GM13977 (cell line): ENCODE results near the gene KRTAP17-1.
"Not testable (repeated sequence)": the region's sequence is repeated elsewhere in the genome, so short reads cannot be mapped to it uniquely, and the experiment has no call there.

Experiments
- DNase-seq: peaks from one replicate; pipeline ENCODE4 v3.0.0; 2012; ENCODE audit warnings: low spot score
- in situ Hi-C: fragments of 300-500 bp; cut with MboI; formaldehyde crosslinking; loops from one replicate; pipeline ENCODE4 v1.12.0; 2022; ENCODE audit warnings: low sequenced_read_pairs, low pct_unique_long_range_greater_than_20kb, mixed read lengths, inconsistent platforms; ENCODE audit not compliant: unreplicated experiment
- TF ChIP-seq, protein P1 (sequence below): IDR thresholded peaks from 2 replicates; pipeline ENCODE4 v1.5.1; 2012; ENCODE audit warnings: mild to moderate bottlenecking, control low read depth; ENCODE audit not compliant: insufficient read depth; ENCODE audit errors: extremely low read depth, missing control alignments

KRTAP17-1 gene

GRCh38 chr17:41347869-41348760 lies 32.6 kb upstream of the KRTAP17-1 start:
- in situ Hi-C loops: no loop called here
- TF ChIP-seq, protein P1, sequence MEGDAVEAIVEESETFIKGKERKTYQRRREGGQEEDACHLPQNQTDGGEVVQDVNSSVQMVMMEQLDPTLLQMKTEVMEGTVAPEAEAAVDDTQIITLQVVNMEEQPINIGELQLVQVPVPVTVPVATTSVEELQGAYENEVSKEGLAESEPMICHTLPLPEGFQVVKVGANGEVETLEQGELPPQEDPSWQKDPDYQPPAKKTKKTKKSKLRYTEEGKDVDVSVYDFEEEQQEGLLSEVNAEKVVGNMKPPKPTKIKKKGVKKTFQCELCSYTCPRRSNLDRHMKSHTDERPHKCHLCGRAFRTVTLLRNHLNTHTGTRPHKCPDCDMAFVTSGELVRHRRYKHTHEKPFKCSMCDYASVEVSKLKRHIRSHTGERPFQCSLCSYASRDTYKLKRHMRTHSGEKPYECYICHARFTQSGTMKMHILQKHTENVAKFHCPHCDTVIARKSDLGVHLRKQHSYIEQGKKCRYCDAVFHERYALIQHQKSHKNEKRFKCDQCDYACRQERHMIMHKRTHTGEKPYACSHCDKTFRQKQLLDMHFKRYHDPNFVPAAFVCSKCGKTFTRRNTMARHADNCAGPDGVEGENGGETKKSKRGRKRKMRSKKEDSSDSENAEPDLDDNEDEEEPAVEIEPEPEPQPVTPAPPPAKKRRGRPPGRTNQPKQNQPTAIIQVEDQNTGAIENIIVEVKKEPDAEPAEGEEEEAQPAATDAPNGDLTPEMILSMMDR: no peak

DNA sequence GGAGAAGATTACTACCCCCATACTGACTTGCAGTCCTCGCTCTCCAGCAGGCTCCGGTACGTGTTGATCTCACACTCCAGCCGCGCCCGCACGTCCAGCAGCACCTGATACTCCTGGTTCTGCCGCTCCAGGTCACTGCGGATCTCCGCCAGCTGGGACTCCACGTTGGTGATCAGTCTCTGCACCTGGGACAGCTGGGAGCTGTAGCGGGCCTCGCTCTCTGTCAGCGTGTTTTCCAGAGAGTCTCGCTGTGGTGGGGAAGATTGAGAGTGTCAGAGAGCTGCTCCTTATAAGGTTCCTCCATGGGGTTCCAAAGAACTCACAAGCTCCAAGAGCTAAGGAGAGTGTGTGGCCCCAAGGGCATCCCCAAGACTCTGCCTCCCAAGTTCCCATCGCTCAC lies 30.9 kb upstream of the KRTAP17-1 start:
- in situ Hi-C loops, DNase-seq: not testable (repeated sequence)

More at GRCh38 chr17:41347869-41348760, 32.6 kb upstream of the KRTAP17-1 start:
- no peak for DNase-seq

- in situ Hi-C loops: no loop called here
These were observed 30.5 kb upstream of the KRTAP17-1 start for GRCh38 chr17:41345992-41346391.

DNA sequence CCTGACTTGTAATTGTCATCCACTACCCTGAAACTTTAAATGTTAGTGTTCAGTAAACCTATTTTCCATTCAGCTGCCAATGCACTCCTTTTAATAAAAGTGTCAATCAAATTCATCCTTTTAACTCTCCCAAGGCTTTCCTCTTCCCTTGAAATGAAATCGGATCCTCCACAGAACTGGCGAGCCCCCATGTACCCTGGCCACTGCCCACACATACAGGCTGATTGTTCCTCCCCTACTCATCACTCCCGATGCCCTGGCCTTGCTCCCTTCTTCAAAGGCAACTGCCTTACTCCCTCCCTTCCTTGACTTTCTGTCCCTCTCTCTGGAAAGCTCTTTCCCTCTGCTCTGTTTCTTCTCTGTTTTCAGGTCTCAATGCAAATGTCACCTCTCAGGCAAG lies 27.5 kb upstream of the KRTAP17-1 start:
- no peak for DNase-seq
- TF ChIP-seq, protein P1: no peak
- in situ Hi-C loops: no loop called here

More at GRCh38 chr17:41345992-41346391, 30.5 kb upstream of the KRTAP17-1 start:
- DNase-seq: no peak
- TF ChIP-seq, protein P1: no peak

- TF ChIP-seq, protein P1: no peak
- no peak for DNase-seq
- in situ Hi-C loops: no loop called here
These were observed 25.7 kb upstream of the KRTAP17-1 start for GRCh38 chr17:41340934-41341861.

GRCh38 chr17:41340494-41340893 lies 25.0 kb upstream of the KRTAP17-1 start:
- TF ChIP-seq, protein P1: no peak
- in situ Hi-C loops: no loop called here
- DNase-seq: no peak
